NOMO-1 treated with dmso at 0.1 percent for 144 hours (cell line): ENCODE data around the gene ALOX5.

Experiments used
- DNase-seq: peaks from one replicate; lab custom pipeline; 2025; ENCODE audit not compliant: unreplicated experiment; lab: John Stamatoyannopoulos, UW

The ALOX5 gene

DNA sequence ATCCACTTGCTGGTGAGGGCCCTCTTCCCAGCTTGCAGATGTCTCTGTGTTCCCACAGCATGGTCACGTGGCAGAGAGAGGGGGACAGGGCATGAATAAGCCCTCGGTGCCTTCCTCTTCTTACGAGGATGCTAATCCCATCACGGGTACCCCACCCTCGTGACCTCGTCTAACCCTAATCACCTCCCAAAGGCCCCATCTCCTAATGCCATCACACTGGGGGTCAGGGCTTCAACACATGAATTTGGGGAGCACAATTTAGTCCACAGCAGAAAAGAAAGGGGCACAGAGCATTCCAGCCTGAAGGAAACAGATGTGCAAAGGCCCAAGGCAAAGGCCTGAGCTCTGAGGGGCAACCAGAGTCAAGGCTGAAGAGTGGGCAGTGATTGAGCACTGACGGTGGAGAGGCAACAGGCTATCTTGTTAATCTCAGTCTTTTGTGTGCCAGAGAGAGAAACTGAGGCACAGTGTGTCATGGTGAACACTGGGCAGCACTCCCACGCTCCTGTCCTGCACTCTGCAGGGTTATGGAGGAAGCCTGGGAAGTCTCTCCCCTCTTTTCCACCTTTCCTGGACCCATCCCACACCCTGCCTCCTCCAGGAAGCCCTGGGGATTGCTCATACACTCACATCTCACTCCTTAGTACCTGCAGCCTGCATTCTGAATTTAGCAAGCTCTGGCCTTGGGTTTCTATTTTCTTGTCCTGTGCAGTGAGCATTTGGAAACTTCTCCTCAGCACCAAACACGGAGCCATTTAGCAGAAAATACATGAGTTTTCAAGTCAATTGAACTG is 49.0 kb downstream of the ALOX5 start:
- no peak for DNase-seq

DNA sequence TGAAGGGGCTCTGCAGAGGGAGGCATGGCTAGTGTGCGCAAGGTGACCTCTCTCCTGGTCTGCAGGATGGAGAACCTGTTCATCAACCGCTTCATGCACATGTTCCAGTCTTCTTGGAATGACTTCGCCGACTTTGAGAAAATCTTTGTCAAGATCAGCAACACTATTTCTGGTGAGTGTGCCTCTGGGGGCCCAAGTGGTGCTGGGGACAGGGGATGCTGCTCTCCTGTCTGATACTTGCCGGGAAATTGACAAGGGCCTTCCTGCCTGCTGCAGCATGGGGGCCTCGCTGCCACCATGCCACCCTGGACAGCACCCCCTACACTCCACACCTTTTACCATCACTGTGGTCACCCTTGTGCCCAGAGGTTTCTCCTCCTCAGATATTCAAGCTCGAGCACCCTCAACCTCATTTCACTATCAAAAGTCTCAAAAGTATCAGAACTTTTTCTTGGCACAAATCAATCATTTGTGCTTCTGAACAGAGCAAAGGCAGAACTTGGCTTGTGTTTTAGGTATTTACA is 50.0 kb downstream of the ALOX5 start:
- DNase-seq, result no peak

DNA sequence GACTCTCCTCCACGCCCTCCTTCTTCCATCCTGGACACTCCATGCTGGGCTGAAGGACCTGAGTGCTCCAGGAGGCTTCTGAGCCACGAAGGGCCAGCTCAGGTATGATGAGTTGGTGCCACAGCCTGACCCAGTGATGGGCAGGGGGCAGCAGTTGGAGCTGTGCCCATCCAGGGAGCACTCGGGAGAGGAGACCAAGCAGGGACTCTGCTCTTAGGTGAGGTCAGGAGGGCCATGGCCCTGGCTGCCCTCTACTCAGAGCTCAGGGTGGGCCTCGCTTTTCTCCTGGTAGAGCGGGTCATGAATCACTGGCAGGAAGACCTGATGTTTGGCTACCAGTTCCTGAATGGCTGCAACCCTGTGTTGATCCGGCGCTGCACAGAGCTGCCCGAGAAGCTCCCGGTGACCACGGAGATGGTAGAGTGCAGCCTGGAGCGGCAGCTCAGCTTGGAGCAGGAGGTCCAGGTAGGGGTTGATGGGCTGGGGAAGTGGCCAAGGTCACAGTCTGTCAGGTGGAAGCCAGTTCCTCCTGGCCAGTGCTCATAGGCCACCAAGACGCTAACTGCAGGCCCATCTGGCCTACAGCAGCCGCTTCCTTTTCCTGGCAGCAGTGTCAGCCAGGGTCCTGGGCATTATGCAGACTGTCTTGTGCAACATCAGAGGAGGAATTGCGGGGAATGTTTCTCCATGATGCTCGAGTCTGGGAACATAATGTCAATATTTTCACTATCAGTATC is 50.8 kb downstream of the ALOX5 start:
- DNase-seq, result no peak

DNA sequence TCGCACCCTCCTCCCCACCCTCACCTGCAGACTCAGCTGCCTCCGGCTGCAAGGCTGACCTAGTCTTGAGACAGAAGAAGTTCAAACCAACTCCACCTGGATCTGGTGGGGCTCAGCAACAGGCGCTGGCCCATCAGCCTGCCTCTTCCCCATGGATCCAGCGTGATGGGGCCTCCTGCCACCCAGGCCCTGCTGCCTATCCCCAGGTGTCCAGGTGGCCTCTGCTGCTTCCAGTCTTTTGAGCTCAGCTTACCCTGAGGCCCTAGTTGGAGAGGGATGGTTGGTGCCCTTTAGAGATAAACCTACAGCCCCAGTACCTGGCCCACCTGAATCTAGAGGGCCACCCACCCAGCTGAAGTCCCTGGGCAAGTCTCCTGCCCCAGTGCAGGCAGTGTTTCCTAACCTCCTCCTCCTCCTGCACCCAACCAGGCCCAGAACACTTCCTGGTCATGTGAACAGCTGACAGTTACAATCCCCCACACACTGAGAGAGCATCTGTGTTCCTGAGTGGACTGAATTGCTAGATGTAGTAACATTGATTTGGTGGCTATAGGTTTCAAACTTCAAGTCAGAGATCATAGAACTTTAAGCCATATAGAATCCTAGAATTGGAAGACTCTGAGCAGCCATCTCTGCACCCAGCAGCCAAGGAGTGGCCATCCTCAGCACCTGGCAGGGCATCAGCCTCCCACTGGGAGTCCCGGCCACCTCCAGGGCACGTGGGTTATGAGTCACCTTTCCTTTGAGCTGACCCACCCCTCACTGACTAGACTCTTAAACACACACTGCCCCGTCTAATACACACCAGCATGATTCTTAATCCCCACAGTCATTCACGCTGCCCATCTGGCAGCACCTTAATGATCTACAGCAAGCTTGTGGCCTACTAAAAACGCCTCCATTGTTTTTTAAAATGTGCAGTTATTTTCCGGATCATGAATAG is 51.9 kb downstream of the ALOX5 start:
- DNase-seq, result no peak

DNA sequence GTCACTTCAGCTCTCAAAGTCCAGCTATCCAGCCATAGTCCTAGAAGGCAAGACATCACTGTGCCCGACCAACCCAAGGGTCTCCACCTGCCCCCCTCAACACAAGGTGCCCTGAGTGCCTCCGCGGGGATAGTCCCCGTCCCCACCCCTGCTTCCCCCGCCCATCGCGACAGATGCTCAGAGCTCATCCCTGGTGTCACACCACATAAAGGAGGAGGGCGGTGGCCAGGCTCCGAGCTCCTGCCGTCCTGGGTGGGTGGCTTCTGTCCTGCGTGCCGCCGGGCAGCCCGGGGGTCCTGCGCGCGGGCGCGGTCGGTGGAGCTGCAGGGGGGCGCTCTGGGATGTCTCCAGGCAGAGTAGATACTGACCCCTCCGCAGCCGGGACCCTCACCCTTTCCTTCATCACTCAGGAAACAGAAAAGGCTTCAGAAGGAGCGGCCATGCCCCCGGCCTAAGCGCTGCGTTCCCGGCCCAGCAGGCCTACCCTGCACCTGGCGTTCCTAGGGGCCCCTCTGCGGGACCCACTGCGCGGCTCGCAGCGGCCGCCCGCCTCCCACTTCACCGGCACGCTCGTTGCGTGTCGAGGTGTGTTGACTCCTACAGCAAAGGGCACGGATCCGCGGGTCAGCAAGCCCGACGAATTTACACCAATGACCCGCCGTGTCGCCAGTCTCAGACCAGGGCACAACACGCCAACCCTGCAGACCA is 53.4 kb downstream of the ALOX5 start:
- no peak for DNase-seq

DNA sequence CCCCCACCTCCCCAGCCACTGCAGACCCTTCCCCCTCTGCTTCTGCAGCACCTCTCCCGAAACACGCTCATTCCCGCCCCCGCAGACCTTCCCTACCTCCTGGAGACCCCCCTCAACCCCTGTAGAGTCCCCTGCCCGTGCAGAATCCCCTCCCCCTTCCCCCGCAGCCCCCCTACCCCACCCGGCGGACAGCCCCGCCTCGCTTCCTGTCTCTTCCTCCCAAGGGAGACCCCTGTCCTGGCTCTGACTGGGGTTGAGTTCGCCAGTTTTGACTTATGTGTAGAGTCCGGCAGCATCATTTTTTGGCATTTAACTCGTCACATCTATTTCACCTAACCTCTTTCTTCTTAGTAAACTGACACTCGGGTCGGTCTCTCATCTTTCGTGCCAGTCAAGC is 54.0 kb downstream of the ALOX5 start:
- no peak for DNase-seq

DNA sequence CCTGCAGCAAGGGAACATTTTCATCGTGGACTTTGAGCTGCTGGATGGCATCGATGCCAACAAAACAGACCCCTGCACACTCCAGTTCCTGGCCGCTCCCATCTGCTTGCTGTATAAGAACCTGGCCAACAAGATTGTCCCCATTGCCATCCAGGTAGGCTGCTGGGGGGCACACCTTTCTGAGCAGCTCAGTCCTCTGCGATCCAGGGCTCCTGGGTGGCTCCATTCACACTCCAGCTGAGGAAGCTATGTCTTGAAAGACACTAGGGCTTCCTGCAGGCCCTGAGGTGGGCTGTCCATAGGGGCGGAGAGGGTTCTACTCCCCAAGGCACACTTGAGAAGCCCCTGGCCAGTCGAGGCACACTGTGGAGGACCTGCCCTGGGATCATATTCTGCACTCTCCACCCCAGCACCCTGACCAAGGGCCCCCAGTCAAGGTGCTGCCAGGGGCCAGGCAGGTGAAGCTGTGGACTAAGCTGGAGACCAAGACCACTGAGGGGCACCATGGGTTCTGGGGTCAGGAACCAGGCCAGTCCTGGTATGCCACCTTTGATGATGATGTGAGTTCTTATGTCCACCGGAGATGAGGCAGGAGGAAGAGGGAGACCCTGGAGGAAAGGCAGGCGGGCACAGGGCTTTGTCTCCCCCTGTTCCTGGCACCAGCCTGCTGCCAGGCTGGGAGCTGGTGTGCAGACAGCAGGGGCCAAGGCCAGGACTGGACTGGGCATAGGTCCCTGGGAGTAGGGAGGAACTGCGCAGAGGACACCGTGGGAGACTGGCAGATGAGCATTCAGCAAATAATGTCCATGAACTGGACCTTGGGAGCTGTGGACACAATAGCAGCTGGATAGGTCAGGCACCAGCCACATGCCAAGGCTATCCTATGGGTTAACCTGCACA is 54.8 kb downstream of the ALOX5 start:
- DNase-seq, result no peak

DNA sequence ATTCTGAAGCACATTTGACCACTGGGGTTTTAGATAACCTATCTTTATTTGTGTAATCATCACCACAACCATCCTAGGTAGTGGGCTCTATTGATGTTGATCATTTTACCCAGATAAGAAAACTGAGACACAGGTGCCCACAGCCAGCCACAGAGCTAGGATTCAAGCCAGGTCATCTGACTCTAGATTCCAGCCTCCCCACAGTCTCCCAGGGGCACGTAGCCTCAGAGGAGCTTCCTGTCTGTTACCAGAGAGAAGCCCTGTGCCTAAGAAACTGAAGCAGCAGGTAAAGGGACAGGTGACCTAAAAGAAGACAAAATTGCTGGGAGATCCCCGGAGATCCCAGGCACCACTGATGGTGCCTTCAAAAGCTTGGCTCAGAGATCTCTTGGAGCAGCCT is 55.8 kb downstream of the ALOX5 start:
- DNase-seq, result no peak

DNA sequence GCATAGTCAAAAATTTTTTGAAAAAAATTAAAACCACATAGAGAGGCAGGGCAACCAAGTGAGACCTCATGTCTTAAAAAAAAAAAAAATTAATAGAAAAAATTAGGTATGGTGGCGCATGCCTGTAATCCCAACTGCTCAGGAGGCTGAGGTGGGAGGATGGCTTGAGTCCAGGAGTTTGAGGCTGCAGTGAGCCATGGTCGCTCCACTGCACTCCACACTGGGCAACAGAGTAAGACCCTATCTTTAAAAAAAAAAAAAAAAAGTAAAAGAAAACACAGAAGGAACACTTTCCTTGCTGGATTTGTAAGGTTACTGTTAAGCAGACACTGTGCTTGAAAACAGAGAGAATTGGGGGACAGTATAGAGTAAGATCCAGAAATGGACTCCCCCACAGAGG is 58.1 kb downstream of the ALOX5 start:
- DNase-seq, result no peak

DNA sequence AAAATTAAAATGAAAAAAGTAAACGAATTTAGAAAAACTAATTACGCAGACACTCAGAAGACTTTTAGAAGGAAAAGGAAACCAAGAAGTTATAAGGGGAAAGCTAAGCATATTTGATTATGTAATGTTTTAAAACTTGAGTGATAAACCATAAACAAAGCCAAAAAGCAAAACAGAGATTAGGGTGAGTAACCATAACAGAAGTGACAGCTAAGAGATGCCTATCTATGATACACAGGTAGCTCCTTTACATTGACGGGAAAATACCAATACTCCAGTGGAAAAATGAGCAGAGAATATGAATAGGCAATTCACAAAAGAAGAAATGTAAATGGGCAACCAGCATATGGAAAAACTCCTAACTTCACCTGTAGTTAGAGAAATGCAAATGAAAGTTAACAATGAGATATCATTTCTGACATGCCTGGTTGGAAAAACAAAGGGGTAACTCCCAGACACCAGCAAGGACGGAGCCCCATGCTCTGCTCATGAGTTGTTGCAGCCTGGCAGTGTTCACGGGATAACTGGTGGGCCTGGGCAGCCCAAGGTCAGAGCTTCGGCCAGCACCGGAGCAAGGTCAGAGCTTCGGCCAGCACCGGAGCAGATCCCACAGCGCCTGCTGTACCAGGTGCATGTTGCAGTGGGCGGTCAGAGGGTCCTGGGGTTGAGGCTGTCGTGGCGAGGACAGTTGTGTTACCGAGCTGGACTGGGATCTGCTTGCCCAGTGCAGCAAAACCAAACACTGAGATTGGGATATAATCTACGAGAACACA is 58.9 kb downstream of the ALOX5 start:
- DNase-seq, result no peak

DNA sequence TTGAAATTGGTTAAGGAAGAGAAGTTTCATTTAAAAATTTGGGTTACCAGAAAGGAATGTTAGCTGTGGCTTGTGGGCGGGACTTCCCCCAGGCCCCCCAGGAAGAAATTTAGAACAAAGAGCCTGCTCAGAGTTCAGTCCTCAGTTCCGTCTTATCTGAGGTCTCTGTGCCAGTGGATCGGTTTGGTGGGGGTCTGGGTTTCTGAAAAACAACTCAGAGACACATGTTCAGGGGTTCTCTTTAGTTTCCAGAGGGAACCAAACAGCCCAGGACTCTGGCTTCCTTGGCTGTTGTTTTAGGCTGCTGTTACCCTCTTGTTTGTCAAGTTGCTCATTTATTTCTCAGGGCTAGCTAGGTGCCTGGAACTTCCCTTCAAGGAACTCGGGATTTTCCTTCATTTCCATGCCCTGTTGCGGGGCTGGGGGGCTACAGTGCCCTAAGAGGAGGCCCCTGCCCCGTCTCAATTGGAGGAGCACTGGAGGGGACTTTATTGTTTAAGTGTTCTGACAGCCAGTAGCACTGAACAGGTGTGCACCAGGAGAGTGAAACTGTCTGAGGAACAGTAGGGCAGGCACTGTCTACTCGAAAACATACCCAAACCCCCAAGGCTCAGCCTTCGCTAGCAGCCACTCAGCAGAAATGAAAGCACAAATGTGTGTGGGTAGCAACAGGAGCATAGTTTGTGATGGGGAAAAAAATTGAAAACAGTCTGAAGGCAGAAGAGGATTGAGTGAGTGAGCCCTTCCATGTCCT is 59.9 kb downstream of the ALOX5 start:
- no peak for DNase-seq

DNA sequence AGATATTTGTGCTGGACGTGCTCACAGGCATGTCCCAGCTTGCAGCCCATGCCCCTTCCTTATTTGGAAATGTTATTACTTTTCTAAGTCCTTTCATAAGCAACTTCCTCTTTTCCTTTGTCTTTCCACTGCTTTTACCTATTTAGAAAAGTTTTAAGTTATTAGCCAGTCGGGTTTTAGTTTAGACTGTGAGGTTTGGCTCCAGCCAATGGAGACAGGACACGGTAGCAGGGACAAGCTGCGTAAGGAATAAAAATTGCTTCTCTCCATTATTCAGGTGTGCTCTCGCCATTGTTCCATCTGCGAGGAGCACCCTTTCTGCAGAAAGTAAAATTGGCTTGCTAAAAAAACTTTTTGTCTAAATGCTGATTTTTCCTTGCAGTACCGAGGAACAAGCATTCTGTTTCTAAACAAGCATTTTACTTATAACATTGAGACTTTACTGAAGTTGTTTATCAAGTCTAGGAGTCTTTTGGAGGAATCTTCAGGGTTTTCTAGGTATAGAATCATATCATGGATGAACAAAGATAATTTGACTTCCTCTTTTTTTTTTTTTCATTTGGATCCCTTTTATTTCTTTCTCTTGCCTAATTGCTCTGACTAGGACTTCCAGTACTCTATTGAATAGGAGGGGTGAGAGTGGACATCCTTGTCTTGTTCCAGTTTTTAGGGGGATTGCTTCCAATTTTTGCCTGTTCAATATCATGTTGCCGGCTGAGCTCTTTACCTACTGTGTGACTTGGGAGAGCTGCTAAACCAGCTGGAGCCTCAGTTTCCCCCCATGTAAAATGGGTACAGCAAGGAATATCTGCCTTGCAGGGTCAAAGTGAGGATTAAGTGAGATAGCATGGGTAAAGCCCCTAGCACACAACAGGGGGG is 63.8 kb downstream of the ALOX5 start:
- DNase-seq, result no peak

DNA sequence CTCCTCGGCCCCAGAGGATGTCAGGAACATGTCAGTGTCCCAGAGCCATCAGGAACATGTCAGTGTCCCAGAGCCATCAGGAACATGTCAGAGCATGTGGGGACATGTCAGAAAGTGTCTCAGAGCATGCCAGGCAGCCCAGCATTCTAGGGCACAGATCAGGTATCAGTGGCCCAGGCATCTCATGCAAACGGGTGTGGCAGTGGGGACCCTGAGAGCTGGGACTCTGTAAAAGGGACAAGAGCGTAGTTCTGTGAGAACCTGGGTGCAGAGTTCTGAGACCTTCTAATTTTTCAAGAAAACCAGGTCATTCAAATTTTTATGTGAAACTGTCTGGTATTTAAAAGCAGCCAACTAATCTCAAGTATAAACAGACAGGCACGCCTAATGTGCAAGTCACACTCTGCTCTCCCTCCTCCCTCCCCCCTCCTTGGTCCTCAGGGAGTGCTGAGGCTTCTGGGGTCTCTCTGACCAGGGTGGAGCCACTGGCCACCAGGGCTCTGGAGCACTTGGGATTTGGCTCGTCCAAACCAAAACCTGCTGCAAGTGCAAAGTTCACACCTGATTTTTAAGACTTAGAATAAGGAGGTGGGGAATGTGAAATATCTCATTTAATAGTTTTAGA is 64.6 kb downstream of the ALOX5 start:
- DNase-seq, result no peak

DNA sequence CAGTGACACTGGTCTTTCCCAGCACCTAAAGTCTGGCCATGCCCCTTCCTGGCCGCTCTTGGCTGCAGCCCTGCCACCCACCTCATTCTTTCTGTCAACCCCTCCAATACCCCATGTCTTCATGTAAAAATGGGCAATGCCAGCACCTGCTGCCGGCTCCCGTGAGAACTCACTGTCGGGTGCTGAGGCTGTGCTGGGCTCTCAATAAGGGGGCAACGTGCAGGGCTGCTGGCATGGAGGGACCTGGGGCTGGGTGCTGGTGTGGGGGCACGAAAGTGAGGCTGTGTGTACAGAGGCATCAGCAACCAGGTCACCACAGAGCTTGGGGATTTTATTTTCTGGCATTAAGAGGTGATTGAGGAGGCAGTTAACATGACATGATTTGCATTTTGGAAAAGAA is 65.3 kb downstream of the ALOX5 start:
- DNase-seq, result no peak

DNA sequence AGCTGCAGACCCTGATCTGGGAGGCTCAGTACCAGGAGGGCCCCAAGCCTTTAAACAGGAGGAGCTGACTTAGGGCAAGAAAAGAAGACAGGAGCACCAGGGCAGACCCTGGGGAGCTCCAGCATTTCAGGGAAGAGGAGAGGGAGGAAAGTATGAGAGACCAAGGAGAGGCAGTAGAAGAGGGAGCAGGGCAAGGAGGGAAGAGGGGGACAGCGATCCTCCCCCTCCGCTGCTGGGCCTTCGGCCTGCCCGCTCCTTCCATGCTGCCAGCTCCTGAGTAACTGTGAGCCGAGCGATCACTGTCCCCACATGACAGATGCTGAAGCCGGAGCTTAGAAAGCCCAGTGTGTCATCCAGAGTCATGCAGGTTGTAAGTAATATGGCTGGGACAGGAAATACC is 65.9 kb downstream of the ALOX5 start:
- no peak for DNase-seq

DNA sequence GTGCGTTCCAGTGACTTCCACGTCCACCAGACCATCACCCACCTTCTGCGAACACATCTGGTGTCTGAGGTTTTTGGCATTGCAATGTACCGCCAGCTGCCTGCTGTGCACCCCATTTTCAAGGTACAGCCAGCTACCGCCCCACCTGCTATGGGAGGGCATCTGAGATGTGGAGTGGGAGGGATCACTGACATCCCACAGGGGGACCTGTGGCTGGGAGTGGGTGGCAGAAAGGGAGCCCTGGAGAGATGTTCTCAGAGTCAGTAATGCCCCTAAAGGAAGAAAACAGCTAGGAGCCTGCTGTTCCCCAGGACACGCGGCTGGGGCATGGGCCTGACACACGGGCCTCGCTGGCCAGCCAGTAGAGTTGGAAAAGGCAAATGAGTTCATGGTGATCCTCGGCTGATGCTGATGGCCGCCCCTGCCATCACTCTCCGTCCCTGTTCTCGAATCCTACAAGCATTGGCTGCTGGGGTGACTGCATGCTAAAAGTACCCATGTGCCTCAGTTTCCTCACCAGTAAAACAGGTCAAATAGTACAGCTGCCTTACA is 66.6 kb downstream of the ALOX5 start:
- no peak for DNase-seq
